ENCODE data around the gene KLF2. TPM values are rescaled to one million over a fixed set of nuclear protein-coding genes. Genes with fewer than 3 reads are reported as not detected.

Gene KLF2
- total and polyA plus RNA-seq, 8 donors, result 9.5 to 107 (median 59.3) TPM

DNA sequence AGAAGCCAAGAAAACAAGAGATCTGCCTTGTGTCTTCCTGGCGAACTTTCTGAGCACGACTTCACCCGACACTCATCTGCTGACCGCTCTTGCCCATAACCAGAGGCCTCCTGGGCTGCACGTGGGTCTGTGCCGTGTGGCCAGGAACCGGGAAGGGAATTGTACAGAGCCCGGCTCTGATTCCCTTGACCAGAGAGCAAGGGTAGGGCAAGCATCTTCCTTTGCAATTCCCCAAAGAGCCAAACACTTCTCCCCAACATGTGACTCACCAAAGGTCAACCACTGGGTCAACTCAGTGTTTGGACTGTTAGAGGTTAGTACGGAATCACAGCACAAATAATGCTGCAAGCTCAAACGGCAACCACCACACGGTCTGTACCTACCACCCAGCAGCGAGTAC lies 48.9 kb downstream of the KLF2 start:
- TF ChIP-seq EP300 (IDR thresholded peaks at IDR 0.05) (no peak), POLR2AphosphoS5 (IDR thresholded peaks at IDR 0.05) (peak in 1 of 3 donors; percentile 72), CTCF (IDR thresholded peaks at IDR 0.05) (no peak)
- WGBS, 5 donors, result 58 to 68% (median 60%) methylated on average over 11 to 12 of the region's 12 CpGs
- no peaks in the 10 kb centered on the region for H3K9me3 ChIP-seq
- H3K4me1 ChIP-seq, result peaks cover 54 to 68% (median 58%) of the 10 kb centered on the region in 4 donors
- intact Hi-C loops (cut with DNase I; ENCODE audit: low total_unique reads), result no loop called here
- H3K36me3 ChIP-seq, result peaks cover 17 to 53% (median 40%) of the 10 kb centered on the region in 4 donors
- no peak overlapping the region for H3K4me3 ChIP-seq
- DNase-seq, result no peak
- H3K27me3 ChIP-seq, result no peaks in the 10 kb centered on the region
- peak overlapping the region; percentile 11 to 81 (median 71) for H3K27ac ChIP-seq

DNA sequence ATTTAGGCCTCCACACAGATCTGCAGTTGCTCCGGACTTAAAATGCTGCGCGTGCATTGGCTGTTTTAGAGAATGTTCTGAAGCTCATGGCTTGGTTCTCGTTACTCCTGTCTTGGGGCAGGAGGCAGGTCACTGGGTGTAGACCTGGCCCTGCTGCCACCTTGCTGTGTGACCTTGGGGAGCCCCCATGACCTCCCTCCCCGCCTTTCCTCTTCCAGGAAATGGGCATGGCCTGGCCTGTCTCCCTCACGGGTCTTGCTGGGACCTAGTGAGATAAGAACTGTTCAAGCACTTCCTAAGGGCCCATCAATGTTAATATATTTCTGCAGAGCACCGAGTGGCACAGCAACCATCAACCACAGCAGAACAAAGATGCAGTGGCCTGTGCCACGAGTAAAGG lies 49.4 kb downstream of the KLF2 start:
- Histone ChIP-seq H3K9me3 (no peaks in the 10 kb centered on the region), H3K27me3 (no peaks in the 10 kb centered on the region), H3K4me3 (no peak overlapping the region), H3K4me1 (peaks cover 50 to 63% (median 53%) of the 10 kb centered on the region in 4 donors), H3K36me3 (peaks cover 17 to 57% (median 40%) of the 10 kb centered on the region in 4 donors), H3K27ac (peak overlapping the region in 4 of 5 donors; percentile 36 to 81 (median 73))
- WGBS, 5 donors, result 56 to 67% (median 60%) methylated on average over 8 of the region's 8 CpGs
- intact Hi-C loops (cut with DNase I; ENCODE audit: low total_unique reads), result no loop called here
- TF ChIP-seq POLR2A (IDR thresholded peaks at IDR 0.05) (no peak), EP300 (IDR thresholded peaks at IDR 0.05) (no peak), CTCF (IDR thresholded peaks at IDR 0.05) (no peak), POLR2AphosphoS5 (IDR thresholded peaks at IDR 0.05) (no peak)
- no peak for DNase-seq

DNA sequence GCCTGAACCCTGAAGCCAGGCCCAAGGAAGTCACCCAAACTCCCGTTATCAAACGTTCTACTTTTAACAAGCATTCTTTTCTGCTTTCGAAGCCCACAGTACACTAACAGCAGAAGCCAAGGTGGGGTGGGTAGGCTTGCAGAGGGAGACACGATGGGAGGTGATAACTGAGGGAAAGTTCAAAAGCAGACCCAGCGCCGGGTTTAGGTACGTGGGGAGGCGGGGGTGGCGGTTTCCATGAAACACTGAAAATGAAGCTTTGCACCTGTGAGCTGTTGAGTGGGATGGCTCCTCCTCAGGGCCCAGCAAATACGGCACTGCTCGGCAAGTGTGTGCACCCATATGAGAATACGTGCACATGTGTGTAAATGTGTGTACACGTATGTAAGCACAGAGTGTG lies 49.8 kb downstream of the KLF2 start:
- DNase-seq, result no peak
- Histone ChIP-seq H3K9me3 (no peaks in the 10 kb centered on the region), H3K36me3 (peaks cover 17 to 57% (median 40%) of the 10 kb centered on the region in 4 donors), H3K27ac (peak overlapping the region in 1 of 5 donors; percentile 81), H3K4me3 (no peak overlapping the region), H3K27me3 (no peaks in the 10 kb centered on the region), H3K4me1 (peaks cover 46 to 58% (median 49%) of the 10 kb centered on the region in 4 donors)
- WGBS, 5 donors, result 81 to 87% (median 83%) methylated on average over 13 of the region's 13 CpGs
- intact Hi-C loops (cut with DNase I; ENCODE audit: low total_unique reads), result no loop called here
- TF ChIP-seq POLR2AphosphoS5 (IDR thresholded peaks at IDR 0.05), result no peak
- no peak for TF ChIP-seq POLR2A (IDR thresholded peaks at IDR 0.05)
- no peak for TF ChIP-seq CTCF (IDR thresholded peaks at IDR 0.05)
- TF ChIP-seq EP300 (IDR thresholded peaks at IDR 0.05), result no peak

GRCh38 chr19:16375157-16375935 lies 50.7 kb downstream of the KLF2 start:
- Histone ChIP-seq H3K4me3 (no peak overlapping the region), H3K27me3 (no peaks in the 10 kb centered on the region), H3K36me3 (peaks cover 17 to 57% (median 40%) of the 10 kb centered on the region in 4 donors), H3K4me1 (peaks cover 40 to 49% (median 41%) of the 10 kb centered on the region in 4 donors), H3K27ac (no peak overlapping the region), H3K9me3 (no peaks in the 10 kb centered on the region)
- intact Hi-C loops (cut with DNase I; ENCODE audit: low total_unique reads), result no loop called here
- TF ChIP-seq CTCF (IDR thresholded peaks at IDR 0.05) (no peak), POLR2AphosphoS5 (IDR thresholded peaks at IDR 0.05) (no peak), POLR2A (IDR thresholded peaks at IDR 0.05) (no peak), EP300 (IDR thresholded peaks at IDR 0.05) (no peak)
- 92 to 96% (median 93%) methylated on average over 14 of the region's 14 CpGs for WGBS, 5 donors
- no peak for DNase-seq

Data from stomach (tissue), 9 donors.